Measurements from ENCODE around the gene CDHR2.

DNA sequence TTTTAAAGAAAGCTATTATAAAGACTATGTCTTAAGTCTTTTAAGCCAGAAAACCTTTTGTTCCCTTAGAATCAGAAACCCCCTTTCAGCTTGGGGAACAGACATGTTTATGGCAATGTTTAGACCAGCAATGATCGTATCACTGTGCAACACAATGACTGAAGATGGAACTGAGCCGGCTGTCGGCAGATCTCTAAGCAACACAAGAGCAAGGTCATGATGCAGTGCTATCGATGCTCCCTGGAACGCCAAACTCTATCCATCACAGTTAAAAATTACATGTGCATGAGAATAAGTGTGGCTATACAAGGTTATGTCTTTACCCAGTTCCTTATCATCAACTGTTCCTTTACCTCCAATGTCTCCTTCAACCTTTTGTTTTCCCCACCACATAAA, 10.2 kb upstream of the CDHR2 start:
- TF ChIP-seq EP300 (IDR thresholded peaks at IDR 0.05) (no peak), CTCF (IDR thresholded peaks at IDR 0.05) (no peak)

Measured in stomach (tissue), 4 donors.